ENCODE measurements around the gene ANKZF1. TPM values are rescaled to one million over a fixed set of nuclear protein-coding genes. Genes with fewer than 3 reads are reported as not detected.

ANKZF1 gene
- total RNA-seq, 2 donors from 2014 or later: 14.5 to 14.9 TPM

DNA sequence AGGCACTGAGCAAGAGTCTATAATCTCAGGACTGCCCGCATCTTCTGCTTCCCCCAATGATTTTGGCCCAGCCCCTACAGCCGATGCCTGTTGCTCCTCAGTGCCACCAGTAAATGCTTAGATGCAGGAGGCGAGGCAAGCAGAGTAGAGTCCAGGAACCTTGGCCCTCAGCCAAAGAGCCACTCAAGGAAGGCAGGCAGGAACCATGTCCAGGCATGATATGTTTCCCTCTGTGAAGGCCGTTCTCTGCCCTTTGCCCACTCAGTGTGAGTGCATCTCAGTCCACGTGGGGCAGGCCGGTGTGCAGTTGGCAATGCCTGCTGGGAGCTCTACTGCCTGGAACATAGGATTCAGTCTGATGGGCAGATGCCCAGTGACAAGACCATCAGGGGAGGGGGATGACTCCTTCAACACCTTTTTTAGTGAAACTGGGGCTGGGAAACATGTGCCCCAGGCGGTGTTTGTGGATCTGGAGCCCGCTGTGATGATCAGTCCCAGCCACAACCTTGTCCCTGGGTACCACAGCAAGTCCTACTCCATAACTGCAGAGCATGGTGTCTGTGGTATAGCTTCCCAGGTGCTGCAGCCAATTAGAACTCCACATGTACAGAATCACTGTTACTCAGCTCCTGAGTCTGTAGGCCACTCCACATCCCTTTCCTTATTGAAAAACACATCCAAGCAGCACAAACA lies 39.9 kb downstream of the ANKZF1 start:
- no peak for DNase-seq (ENCODE audit: low spot score)
- Histone ChIP-seq H3K36me3 (no peaks in the 10 kb centered on the region), H3K27ac (no peak overlapping the region), H3K9me3 (no peaks in the 10 kb centered on the region), H3K4me1 (peaks cover 0 to 7% of the 10 kb centered on the region in 2 donors), H3K27me3 (no peaks in the 10 kb centered on the region), H3K4me3 (no peak overlapping the region)
- TF ChIP-seq, protein P1, sequence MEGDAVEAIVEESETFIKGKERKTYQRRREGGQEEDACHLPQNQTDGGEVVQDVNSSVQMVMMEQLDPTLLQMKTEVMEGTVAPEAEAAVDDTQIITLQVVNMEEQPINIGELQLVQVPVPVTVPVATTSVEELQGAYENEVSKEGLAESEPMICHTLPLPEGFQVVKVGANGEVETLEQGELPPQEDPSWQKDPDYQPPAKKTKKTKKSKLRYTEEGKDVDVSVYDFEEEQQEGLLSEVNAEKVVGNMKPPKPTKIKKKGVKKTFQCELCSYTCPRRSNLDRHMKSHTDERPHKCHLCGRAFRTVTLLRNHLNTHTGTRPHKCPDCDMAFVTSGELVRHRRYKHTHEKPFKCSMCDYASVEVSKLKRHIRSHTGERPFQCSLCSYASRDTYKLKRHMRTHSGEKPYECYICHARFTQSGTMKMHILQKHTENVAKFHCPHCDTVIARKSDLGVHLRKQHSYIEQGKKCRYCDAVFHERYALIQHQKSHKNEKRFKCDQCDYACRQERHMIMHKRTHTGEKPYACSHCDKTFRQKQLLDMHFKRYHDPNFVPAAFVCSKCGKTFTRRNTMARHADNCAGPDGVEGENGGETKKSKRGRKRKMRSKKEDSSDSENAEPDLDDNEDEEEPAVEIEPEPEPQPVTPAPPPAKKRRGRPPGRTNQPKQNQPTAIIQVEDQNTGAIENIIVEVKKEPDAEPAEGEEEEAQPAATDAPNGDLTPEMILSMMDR (IDR thresholded peaks at IDR 0.05): no peak

- Histone ChIP-seq H3K4me1 (peaks cover 0 to 8% of the 10 kb centered on the region in 2 donors), H3K36me3 (no peaks in the 10 kb centered on the region), H3K27me3 (no peaks in the 10 kb centered on the region), H3K4me3 (no peak overlapping the region), H3K9me3 (no peaks in the 10 kb centered on the region), H3K27ac (no peak overlapping the region)
- TF ChIP-seq, protein P1 (IDR thresholded peaks at IDR 0.05): no peak
- DNase-seq (ENCODE audit: low spot score): no peak
Measured at GRCh38 chr2:219270055-219270372, 40.4 kb downstream of the ANKZF1 start.

GRCh38 chr2:219271021-219271420 lies 41.4 kb downstream of the ANKZF1 start:
- Histone ChIP-seq H3K4me3 (no peak overlapping the region), H3K4me1 (peaks cover 0 to 8% of the 10 kb centered on the region in 2 donors), H3K9me3 (no peaks in the 10 kb centered on the region), H3K36me3 (no peaks in the 10 kb centered on the region), H3K27ac (no peak overlapping the region), H3K27me3 (no peaks in the 10 kb centered on the region)
- TF ChIP-seq, protein P1 (IDR thresholded peaks at IDR 0.05): no peak
- DNase-seq (ENCODE audit: low spot score): no peak

DNA sequence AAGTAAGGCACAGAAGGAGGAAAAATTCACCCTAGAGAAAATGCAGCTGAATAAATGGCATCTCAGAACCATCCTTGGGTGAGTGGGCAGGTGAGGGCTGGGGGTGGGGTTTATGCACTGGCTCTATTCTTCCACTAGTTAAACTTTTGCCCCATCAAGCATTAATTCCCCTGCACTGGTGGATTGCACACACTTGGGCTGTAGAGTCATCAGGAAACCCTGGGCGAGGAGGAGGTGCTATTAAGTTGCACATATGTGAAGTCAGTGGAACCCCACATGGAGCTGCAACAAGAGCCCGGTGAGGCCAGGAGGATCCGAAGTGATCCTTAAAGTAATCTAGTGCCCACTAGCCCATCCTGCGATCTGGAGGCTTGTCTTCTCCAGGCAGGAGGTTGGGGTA lies 42.8 kb downstream of the ANKZF1 start:
- no peaks in the 10 kb centered on the region for H3K36me3 ChIP-seq
- H3K27me3 ChIP-seq: no peaks in the 10 kb centered on the region
- TF ChIP-seq, protein P1 (IDR thresholded peaks at IDR 0.05): no peak
- no peak overlapping the region for H3K27ac ChIP-seq
- DNase-seq (ENCODE audit: low spot score): no peak
- H3K4me1 ChIP-seq: peaks cover 0 to 9% of the 10 kb centered on the region in 2 donors
- H3K4me3 ChIP-seq: no peak overlapping the region
- H3K9me3 ChIP-seq: no peaks in the 10 kb centered on the region

DNA sequence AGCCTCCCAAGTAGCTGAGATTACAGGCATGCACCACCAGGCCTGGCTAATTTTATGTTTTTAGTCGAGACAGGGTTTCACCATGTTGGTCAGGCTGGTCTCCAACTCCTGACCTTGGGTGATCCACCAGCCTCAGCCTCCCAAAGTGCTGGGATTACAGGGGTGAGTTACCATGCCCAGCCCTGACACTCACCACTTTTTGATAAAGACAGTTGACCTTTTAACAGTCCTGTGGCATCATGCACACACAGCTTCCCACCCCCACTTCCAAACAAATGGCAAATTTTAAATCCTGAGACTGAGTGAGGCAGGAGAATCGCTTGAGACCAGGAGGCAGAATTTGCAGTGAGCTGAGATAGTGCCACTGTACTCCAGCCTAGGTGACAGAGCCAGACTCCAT lies 43.4 kb downstream of the ANKZF1 start:
- Histone ChIP-seq H3K36me3 (no peaks in the 10 kb centered on the region), H3K4me3 (no peak overlapping the region), H3K27me3 (no peaks in the 10 kb centered on the region), H3K9me3 (no peaks in the 10 kb centered on the region), H3K4me1 (peaks cover 0 to 15% of the 10 kb centered on the region in 2 donors), H3K27ac (no peak overlapping the region)
- TF ChIP-seq, protein P1 (IDR thresholded peaks at IDR 0.05): no peak
- no peak for DNase-seq (ENCODE audit: low spot score)

DNA sequence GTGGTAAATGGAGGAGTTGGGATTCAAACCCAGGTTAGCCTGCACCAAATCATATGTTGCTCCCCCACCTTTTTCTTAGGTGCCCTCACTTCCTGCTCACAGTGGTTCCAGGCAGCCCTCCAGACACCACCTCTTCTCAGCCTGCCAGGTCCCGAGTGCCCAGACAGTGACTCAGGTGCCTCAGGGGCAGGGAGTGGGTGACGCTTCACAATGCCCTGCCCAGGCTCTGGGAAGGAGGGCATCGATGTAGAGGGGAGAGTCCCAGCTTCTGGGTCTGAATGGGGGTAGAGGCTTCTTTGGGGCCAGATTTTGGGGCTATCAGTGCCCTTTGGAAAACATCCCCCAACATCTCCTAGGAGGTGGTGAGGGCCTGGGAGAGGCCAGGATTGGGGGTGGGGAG lies 44.3 kb downstream of the ANKZF1 start:
- TF ChIP-seq, protein P1 (IDR thresholded peaks at IDR 0.05): no peak
- Histone ChIP-seq H3K4me3 (no peak overlapping the region), H3K27me3 (no peaks in the 10 kb centered on the region)

More for the DNA sequence above, 44.3 kb downstream of the ANKZF1 start:
- no peak for DNase-seq (ENCODE audit: low spot score)
- H3K9me3 ChIP-seq: no peaks in the 10 kb centered on the region
- no peaks in the 10 kb centered on the region for H3K36me3 ChIP-seq
- H3K27ac ChIP-seq: peak overlapping the region; percentile 52 to 90
- peaks cover 0 to 24% of the 10 kb centered on the region in 2 donors for H3K4me1 ChIP-seq
